ENCODE data around the gene EEPD1. TPM values are rescaled to one million over a fixed set of nuclear protein-coding genes. Genes with fewer than 3 reads are reported as not detected.

Gene EEPD1
- total RNA-seq, 1 experiment from 2014 or later: 48.0 TPM

DNA sequence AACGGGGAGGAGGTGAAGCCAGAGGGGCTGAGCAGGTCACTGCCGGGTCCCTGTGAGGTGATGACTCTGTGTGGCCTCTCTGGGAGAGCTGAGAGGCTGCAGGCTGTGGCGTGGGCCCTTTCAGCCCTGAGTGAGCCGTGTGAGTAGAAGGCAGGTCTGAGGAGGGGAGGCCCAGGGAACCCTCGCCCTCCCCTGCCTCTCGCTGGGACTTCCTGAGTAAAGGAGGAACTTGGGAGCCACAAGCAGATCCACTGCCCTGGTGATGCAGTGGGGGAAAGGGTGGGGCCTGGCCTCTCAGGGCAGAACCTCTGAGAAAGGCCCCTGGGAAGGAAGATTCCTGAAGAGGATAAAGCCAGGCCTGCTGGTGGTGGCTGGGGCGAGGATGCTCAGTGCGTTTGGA lies 22.8 kb downstream of the EEPD1 start:
- no TSS peak for BruUV-seq (replicated peaks)
- H3K4me1 ChIP-seq (ENCODE audit: control insufficient read depth, insufficient read depth, low read length): peaks cover 11% of the 10 kb centered on the region; the same call in 1 of the 2 replicates
- DNase-seq (ENCODE audit: low read depth, low spot score): no peak
- peak; percentile 51; the same call in 1 of the 2 replicates for ATAC-seq
- in situ Hi-C loops (cut with HindIII; ENCODE audit: low pct_unique_long_range_greater_than_20kb, low sequenced_read_pairs) (no loop called here), intact Hi-C loops (cut with micrococcal nuclease; ENCODE audit: unreplicated experiment) (no loop called here)
- H3K36me3 ChIP-seq (ENCODE audit: control insufficient read depth, insufficient read depth, low read length): no peaks in the 10 kb centered on the region
- H3K4me3 ChIP-seq (ENCODE audit: low read depth in 2 of 2, low read length in 2 of 2): no peak overlapping the region
- H3K27me3 ChIP-seq (ENCODE audit: control insufficient read depth, insufficient read depth, low read length): no peaks in the 10 kb centered on the region
- ChIA-PET POLR2A (no interaction called here), CTCF (no interaction called here)
- TF ChIP-seq, protein P1, sequence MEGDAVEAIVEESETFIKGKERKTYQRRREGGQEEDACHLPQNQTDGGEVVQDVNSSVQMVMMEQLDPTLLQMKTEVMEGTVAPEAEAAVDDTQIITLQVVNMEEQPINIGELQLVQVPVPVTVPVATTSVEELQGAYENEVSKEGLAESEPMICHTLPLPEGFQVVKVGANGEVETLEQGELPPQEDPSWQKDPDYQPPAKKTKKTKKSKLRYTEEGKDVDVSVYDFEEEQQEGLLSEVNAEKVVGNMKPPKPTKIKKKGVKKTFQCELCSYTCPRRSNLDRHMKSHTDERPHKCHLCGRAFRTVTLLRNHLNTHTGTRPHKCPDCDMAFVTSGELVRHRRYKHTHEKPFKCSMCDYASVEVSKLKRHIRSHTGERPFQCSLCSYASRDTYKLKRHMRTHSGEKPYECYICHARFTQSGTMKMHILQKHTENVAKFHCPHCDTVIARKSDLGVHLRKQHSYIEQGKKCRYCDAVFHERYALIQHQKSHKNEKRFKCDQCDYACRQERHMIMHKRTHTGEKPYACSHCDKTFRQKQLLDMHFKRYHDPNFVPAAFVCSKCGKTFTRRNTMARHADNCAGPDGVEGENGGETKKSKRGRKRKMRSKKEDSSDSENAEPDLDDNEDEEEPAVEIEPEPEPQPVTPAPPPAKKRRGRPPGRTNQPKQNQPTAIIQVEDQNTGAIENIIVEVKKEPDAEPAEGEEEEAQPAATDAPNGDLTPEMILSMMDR (IDR thresholded peaks at IDR 0.05): no peak
- TF ChIP-seq TCF7L2 (IDR thresholded peaks at IDR 0.05; ENCODE audit: low read depth, low read length) (no peak), SIN3A (IDR thresholded peaks at IDR 0.05; ENCODE audit: borderline replicate concordance, insufficient read depth, low read depth, low read length) (no peak), POLR2AphosphoS5 (IDR thresholded peaks at IDR 0.05; ENCODE audit: low read depth, low read length) (no peak)
- TF ChIP-seq, protein P2, sequence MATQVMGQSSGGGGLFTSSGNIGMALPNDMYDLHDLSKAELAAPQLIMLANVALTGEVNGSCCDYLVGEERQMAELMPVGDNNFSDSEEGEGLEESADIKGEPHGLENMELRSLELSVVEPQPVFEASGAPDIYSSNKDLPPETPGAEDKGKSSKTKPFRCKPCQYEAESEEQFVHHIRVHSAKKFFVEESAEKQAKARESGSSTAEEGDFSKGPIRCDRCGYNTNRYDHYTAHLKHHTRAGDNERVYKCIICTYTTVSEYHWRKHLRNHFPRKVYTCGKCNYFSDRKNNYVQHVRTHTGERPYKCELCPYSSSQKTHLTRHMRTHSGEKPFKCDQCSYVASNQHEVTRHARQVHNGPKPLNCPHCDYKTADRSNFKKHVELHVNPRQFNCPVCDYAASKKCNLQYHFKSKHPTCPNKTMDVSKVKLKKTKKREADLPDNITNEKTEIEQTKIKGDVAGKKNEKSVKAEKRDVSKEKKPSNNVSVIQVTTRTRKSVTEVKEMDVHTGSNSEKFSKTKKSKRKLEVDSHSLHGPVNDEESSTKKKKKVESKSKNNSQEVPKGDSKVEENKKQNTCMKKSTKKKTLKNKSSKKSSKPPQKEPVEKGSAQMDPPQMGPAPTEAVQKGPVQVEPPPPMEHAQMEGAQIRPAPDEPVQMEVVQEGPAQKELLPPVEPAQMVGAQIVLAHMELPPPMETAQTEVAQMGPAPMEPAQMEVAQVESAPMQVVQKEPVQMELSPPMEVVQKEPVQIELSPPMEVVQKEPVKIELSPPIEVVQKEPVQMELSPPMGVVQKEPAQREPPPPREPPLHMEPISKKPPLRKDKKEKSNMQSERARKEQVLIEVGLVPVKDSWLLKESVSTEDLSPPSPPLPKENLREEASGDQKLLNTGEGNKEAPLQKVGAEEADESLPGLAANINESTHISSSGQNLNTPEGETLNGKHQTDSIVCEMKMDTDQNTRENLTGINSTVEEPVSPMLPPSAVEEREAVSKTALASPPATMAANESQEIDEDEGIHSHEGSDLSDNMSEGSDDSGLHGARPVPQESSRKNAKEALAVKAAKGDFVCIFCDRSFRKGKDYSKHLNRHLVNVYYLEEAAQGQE (IDR thresholded peaks at IDR 0.05; ENCODE audit: insufficient read depth in 1 of 2, low read depth in 2 of 2, low read length in 1 of 2): no peak
- no peaks in the 10 kb centered on the region for H3K9me3 ChIP-seq (ENCODE audit: control insufficient read depth, insufficient read depth, low read depth, low read length)
- no peak overlapping the region for H3K27ac ChIP-seq (ENCODE audit: low read length)

DNA sequence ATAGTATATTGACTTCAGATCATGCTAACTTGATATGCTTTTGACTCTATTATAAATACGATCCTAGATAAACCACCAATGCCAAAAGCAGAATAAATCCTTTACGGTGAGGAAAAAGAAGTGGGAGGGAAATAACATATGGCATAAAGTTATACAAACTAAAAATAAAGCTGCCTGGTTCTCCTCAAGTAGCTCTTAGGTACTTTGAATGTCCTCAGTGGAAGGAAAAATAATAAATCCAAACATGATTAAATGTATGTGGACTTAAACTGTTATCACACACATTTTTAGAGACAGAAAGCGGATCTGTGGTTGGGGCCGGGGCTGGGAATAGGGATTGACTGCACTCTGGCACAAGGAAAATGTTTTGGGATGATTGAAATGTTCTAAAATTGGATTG lies 23.6 kb downstream of the EEPD1 start:
- Histone ChIP-seq H3K36me3 (ENCODE audit: control insufficient read depth, insufficient read depth, low read length) (no peaks in the 10 kb centered on the region), H3K4me1 (ENCODE audit: control insufficient read depth, insufficient read depth, low read length) (peaks cover 18% of the 10 kb centered on the region; the same call in 1 of the 2 replicates), H3K4me3 (ENCODE audit: low read depth in 2 of 2, low read length in 2 of 2) (no peak overlapping the region), H3K27ac (ENCODE audit: low read length) (no peak overlapping the region), H3K27me3 (ENCODE audit: control insufficient read depth, insufficient read depth, low read length) (no peaks in the 10 kb centered on the region), H3K9me3 (ENCODE audit: control insufficient read depth, insufficient read depth, low read depth, low read length) (no peaks in the 10 kb centered on the region)
- in situ Hi-C loops (cut with HindIII; ENCODE audit: low pct_unique_long_range_greater_than_20kb, low sequenced_read_pairs) (no loop called here), intact Hi-C loops (cut with micrococcal nuclease; ENCODE audit: unreplicated experiment) (no loop called here)
- TF ChIP-seq SIN3A (IDR thresholded peaks at IDR 0.05; ENCODE audit: borderline replicate concordance, insufficient read depth, low read depth, low read length): no peak
- TF ChIP-seq, protein P2 (IDR thresholded peaks at IDR 0.05; ENCODE audit: insufficient read depth in 1 of 2, low read depth in 2 of 2, low read length in 1 of 2): no peak
- no peak for TF ChIP-seq POLR2AphosphoS5 (IDR thresholded peaks at IDR 0.05; ENCODE audit: low read depth, low read length)
- BruUV-seq (replicated peaks): TSS peak; percentile 16
- ChIA-PET POLR2A (no interaction called here), CTCF (no interaction called here)
- ATAC-seq (no peak), DNase-seq (ENCODE audit: low read depth, low spot score) (no peak)

All from Panc1 (cell line).